Stimulated activated CD8-positive, alpha-beta memory T cell treated with anti-CD3 and anti-CD28 coated beads, Interleukin-12 subunit alpha, Interleukin-12 subunit beta, amount 100 ng/mL, for 1 hour (primary cell): ENCODE results near the gene EZR.

Source experiments
- DNase-seq: peaks from one replicate; pipeline ENCODE4 v3.0.0-alpha.2; 2020; ENCODE audit warnings: low read depth

Gene EZR

GRCh38 chr6:158725704-158726103 lies 93.5 kb downstream of the EZR start:
- DNase-seq, result no peak

DNA sequence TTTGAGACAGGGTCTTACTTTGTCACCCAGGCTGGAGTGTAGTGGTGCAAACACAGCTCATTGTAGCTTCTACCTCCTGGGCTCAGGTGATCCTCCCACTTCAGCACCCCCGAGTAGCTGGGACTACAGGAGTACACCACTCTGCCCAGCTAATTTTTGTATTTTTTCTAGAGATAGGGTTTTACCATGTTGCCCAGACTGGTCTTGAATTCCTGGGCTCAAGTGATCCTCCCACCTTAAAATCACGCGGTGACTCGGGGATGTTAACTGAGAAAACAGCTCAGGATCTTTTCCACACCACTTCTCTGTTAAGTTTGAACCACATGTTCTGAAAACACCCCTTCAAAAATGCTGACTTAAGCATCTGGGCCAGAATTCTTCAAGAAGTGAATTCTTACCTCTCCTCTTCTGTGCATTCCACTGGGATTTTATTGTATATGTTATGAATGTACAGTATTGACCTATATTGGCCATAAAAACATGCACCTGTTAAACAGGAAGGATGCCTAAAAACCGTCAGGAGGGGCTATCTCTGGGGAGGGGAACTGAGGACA lies 96.9 kb downstream of the EZR start:
- no peak for DNase-seq

DNA sequence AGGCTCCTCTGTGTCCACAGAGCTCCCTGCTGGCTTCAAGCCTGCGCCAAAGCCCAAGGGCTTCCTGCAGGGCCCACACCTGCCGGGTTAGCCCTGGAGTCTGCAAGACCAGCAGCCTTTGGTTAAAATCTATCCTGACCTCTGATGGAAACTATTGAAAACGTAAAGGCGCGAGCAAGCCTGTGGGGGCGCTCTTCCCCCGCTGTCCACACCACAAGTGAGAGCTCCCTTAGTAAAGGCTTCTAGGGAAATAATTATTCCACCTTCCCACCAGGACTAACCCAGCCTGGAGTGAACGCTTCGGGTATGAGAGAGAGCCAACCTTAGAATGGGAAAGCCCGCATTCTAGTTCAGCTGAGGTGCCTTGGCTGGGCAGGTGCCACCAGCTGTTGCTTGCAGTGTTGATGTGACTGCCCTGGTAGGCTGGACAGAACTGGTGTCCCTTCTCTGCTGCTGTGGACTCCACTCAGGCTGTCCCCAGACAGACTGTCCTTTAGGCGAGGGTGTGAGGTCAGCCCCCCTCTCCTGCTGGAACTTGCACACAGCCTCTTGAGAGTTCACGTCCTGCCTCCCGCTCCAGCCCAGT lies 100.6 kb downstream of the EZR start:
- no peak for DNase-seq

DNA sequence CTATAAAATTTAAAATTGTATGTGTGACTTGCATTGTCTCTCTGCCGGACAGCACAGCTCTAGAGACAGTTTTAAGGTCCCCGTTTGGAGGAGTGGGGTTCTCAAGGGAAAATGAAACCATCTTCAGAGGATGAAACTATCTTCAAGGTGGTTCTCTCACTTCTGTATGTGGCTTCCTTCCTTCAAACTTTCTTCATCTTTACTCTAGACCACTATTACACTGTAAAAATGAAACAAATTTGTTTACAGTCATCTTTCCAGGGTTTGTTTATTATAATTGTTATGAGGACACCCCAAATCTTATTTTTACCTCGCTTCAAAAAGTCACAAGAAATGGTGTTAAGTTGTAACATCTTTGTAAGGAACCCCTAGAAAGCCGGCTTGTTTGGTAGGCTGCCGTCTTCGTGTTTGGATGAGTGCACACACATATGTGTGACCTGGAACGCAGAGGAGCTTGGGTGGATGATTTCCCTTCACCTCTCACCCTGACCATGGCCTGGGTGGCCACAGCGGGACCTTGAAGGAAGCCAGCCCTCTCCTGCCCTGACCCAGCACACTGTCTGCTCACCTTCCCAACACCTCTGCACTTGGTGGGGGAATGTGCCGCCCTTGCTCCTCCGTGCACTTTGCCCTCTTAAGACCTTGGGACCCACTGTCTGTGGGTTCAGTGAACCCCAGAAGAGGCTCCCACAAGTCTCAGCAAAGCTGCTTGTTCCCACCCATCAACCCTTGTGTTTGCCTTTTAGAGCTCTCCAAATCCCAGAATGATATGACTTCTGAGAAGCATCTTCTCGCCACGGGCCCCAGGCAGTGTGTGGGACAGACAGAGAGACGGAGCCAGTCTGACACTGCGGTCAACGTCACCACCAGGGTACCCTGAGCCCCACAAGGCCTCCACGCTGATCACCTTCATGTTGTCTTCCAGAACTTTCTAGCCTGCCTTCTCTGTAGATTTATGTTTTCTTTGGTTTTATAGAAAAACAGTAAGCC lies 101.5 kb downstream of the EZR start:
- no peak for DNase-seq
